RWPE2 (cell line): Measurements from ENCODE around the gene TPM4.

ENCODE experiments used
- ATAC-seq: fragments of 200-7000 bp; cut with Tn5 transposase; 3 replicates; pipeline ENCODE4 v1.9.1; 2021; ENCODE audit warnings: low read depth
- DNase-seq: peaks from one replicate; pipeline ENCODE4 v3.0.0-alpha.2; 2020; ENCODE audit warnings: low spot score
- H3K27ac ChIP-seq: fragments of 450-650 bp; 2 replicates; pipeline ENCODE4 v1.5.1; 2017; ENCODE audit warnings: mild to moderate bottlenecking; ENCODE audit not compliant: poor library complexity, severe bottlenecking
- H3K27me3 ChIP-seq: fragments of 250-450 bp; sonication (Bioruptor Pico); 2 replicates; pipeline ENCODE4 v1.5.1; 2021; ENCODE audit warnings: mild to moderate bottlenecking, moderate library complexity; ENCODE audit not compliant: insufficient read depth, poor library complexity, severe bottlenecking
- H3K36me3 ChIP-seq: fragments of 250-450 bp; sonication (Bioruptor Pico); 2 replicates; pipeline ENCODE4 v1.5.1; 2020; ENCODE audit warnings: low read depth, mild to moderate bottlenecking, moderate library complexity
- H3K4me1 ChIP-seq: fragments of 250-450 bp; sonication (Bioruptor Pico); 2 replicates; pipeline ENCODE4 v1.5.1; 2021; ENCODE audit warnings: mild to moderate bottlenecking, moderate library complexity; ENCODE audit not compliant: insufficient read depth, poor library complexity, severe bottlenecking
- H3K4me3 ChIP-seq: fragments of 250-450 bp; sonication (Bioruptor Pico); 2 replicates; pipeline ENCODE4 v1.5.1; 2021; ENCODE audit warnings: mild to moderate bottlenecking, moderate library complexity; ENCODE audit not compliant: severe bottlenecking
- H3K9me3 ChIP-seq: fragments of 250-450 bp; sonication (Bioruptor Pico); 2 replicates; pipeline ENCODE4 v1.5.1; 2021; ENCODE audit warnings: mild to moderate bottlenecking, moderate library complexity; ENCODE audit not compliant: severe bottlenecking
- CTCF ChIP-seq: fragments of 450-650 bp; IDR thresholded peaks from one replicate; pipeline ENCODE4 v1.5.1; 2017; ENCODE audit warnings: mild to moderate bottlenecking, moderate library complexity; ENCODE audit not compliant: poor library complexity, severe bottlenecking

The TPM4 gene

DNA sequence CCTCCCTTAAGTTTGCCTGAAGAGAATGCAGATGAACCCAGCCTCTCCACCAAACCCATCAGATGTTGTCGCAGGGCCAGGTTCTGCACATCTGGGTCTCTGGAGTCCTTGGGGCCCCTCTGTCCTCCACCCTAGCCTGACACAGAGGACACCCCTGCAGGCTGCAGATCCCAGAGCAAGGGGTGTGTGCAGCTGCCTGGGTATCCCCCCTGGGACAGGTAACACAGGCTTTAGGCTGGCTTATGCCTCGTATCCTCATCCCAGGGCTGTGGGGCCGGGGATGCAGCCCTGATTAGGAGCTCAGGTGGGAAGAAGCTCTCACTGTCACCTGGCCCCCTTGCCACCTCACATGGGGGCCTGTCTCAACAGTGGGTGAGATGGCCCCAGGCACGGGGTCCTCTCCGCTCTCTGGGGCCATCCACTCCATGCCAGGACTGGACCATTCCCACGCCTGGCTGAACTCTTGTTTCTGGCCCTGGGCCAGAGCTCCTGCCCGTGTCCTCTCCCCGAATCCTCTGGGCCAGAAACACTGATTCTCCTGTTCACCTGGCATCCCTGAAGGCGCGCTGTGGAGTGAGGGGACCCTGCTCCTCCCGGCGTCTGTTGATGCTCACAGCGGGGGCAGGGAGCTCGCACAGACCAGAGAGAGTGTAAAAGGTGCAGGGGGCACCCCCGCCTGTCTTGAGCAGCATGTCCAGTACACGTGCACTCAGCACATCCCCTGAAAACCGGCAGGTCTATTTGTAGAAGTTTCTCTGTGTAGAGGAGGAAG is 38.7 kb upstream of the TPM4 start:
- ATAC-seq: no peak

DNA sequence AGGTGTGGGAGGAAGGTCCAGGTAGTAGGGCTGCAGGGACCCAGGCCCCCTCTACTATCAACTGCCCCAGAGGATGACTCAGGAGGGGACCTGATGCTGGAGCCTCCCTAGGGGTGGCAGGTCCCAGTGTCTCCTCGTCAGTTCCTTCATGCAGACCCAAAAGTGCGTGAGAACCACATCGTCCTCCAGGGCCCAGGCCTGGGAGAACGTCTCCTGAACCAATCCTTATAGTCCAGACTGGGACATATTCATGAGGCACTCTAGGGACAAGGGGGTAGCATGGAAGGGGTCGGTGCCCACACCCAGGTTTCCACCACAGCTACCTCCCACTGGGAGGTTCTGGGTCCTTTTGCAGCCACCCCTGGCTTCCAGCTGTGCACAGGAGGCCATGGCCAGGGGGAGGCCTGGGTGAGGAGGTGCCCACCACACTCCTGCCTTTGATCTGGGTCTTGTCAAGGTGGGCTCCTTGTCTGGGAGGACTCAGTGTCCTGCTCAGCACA is 38.0 kb upstream of the TPM4 start:
- Histone ChIP-seq H3K36me3 (no peaks in the 10 kb centered on the region), H3K4me1 (no peaks in the 10 kb centered on the region), H3K27ac (no peak overlapping the region), H3K9me3 (no peaks in the 10 kb centered on the region), H3K27me3 (no peaks in the 10 kb centered on the region), H3K4me3 (no peak overlapping the region)
- ATAC-seq (no peak), DNase-seq (no peak)
- TF ChIP-seq CTCF: no peak

More for the DNA sequence above, 38.7 kb upstream of the TPM4 start:
- Histone ChIP-seq H3K4me1 (no peaks in the 10 kb centered on the region), H3K9me3 (no peaks in the 10 kb centered on the region), H3K4me3 (no peak overlapping the region), H3K27ac (no peak overlapping the region), H3K36me3 (no peaks in the 10 kb centered on the region), H3K27me3 (no peaks in the 10 kb centered on the region)
- no peak for TF ChIP-seq CTCF
- no peak for DNase-seq

- Histone ChIP-seq H3K4me3 (no peak overlapping the region), H3K36me3 (no peaks in the 10 kb centered on the region), H3K27ac (no peak overlapping the region), H3K9me3 (no peaks in the 10 kb centered on the region), H3K4me1 (no peaks in the 10 kb centered on the region), H3K27me3 (no peaks in the 10 kb centered on the region)
- DNase-seq: peak; percentile 49
- no peak for TF ChIP-seq CTCF
- no peak for ATAC-seq
Measured at GRCh38 chr19:16039081-16039480, 37.2 kb upstream of the TPM4 start.

DNA sequence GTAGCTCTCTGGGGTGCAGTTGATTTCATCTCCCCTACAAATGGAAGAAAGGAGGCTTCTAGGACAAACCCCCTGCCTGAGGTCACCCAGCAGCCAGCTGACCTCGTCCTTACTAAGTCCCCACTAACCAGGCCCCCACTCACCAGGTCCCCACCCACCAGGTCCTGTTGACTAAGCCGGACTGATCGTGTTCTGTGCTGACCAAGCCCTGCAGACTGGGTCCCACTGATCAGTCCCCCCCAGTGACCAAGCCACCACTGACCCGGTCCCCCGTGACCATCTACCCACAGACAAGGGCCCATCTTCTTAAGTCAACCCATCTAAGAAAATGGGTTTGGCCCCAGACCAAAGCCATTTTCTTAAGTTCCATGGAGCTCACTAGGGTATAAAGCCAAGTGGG is 36.8 kb upstream of the TPM4 start:
- no peak for DNase-seq
- Histone ChIP-seq H3K4me1 (no peaks in the 10 kb centered on the region), H3K36me3 (no peaks in the 10 kb centered on the region), H3K4me3 (no peak overlapping the region), H3K27ac (no peak overlapping the region), H3K9me3 (no peaks in the 10 kb centered on the region), H3K27me3 (no peaks in the 10 kb centered on the region)
- ATAC-seq: no peak
- TF ChIP-seq CTCF: no peak

- H3K36me3 ChIP-seq: no peaks in the 10 kb centered on the region
- H3K27ac ChIP-seq: no peak overlapping the region
- no peak overlapping the region for H3K4me3 ChIP-seq
- no peak for TF ChIP-seq CTCF
- H3K27me3 ChIP-seq: no peaks in the 10 kb centered on the region
- no peaks in the 10 kb centered on the region for H3K9me3 ChIP-seq
- ATAC-seq (no peak), DNase-seq (no peak)
- H3K4me1 ChIP-seq: no peaks in the 10 kb centered on the region
Measured at GRCh38 chr19:16040642-16041041, 35.7 kb upstream of the TPM4 start.
